Cortex of kidney (tissue), 1 donor: Measurements from ENCODE around the gene GUCY2D.
"Not testable (repeated sequence)": the region's sequence is repeated elsewhere in the genome, so short reads cannot be mapped to it uniquely, and the experiment has no call there.

Experiments used
- DNase-seq: peaks from one replicate; lab custom pipeline; 2025; lab: John Stamatoyannopoulos, UW

GUCY2D gene

GRCh38 chr17:8018436-8018835 is 16.0 kb downstream of the GUCY2D start:
- no peak for DNase-seq

- DNase-seq: no peak
Observed at GRCh38 chr17:8019166-8019565, 16.8 kb downstream of the GUCY2D start.

- no peak for DNase-seq
Observed at GRCh38 chr17:8019665-8020650, 17.5 kb downstream of the GUCY2D start.

- no peak for DNase-seq
Observed at GRCh38 chr17:8020776-8021564, 18.6 kb downstream of the GUCY2D start.

- no peak for DNase-seq
Observed at GRCh38 chr17:8021565-8022359, 19.3 kb downstream of the GUCY2D start.

- no peak for DNase-seq
Observed at GRCh38 chr17:8022360-8023003, 20.1 kb downstream of the GUCY2D start.

- not testable (repeated sequence) for DNase-seq
Observed at GRCh38 chr17:8024161-8024560, 21.7 kb downstream of the GUCY2D start.

- no peak for DNase-seq
Observed at GRCh38 chr17:8025176-8025911, 22.9 kb downstream of the GUCY2D start.

- DNase-seq: no peak
Observed at GRCh38 chr17:8029121-8029520, 26.7 kb downstream of the GUCY2D start.

GRCh38 chr17:8031261-8031661 is 28.8 kb downstream of the GUCY2D start:
- no peak for DNase-seq

GRCh38 chr17:8031950-8032349 is 29.5 kb downstream of the GUCY2D start:
- no peak for DNase-seq

- DNase-seq: no peak
Observed at GRCh38 chr17:8032442-8032841, 30.0 kb downstream of the GUCY2D start.

- DNase-seq: no peak
Observed at GRCh38 chr17:8038954-8039610, 36.7 kb downstream of the GUCY2D start, which contains the start of gene ALOX15B. Gene ALOX15B (plus strand): TSS chr17:8039059. CDS start chr17:8039156, 97 bp downstream.

GRCh38 chr17:8039611-8040168 is 37.3 kb downstream of the GUCY2D start:
- no peak for DNase-seq

GRCh38 chr17:8041249-8041928 is 39.0 kb downstream of the GUCY2D start:
- no peak for DNase-seq

GRCh38 chr17:8041979-8042378 is 39.6 kb downstream of the GUCY2D start:
- no peak for DNase-seq

GRCh38 chr17:8044819-8045810 is 42.7 kb downstream of the GUCY2D start:
- DNase-seq: no peak
